Right atrium auricular region (tissue), 2 donors: ENCODE measurements around the gene EMILIN2. TPM values are rescaled to one million over a fixed set of nuclear protein-coding genes. Genes with fewer than 3 reads are reported as not detected.
"Not testable (repeated sequence)": the region's sequence is repeated elsewhere in the genome, so short reads cannot be mapped to it uniquely, and the experiment has no call there.

Experiments
- DNase-seq: peaks from one replicate; pipeline ENCODE4 v3.0.0-alpha.2; 2019; ENCODE audit warnings: low spot score
- H3K27ac ChIP-seq, 2 donors: fragments of 200-600 bp; sonication (generic); 1 replicate in 1 of 2; 2 replicates in 1 of 2; pipeline ENCODE4 v1.5.1; 2016 to 2019
- H3K27me3 ChIP-seq, 2 donors: fragments of 200-600 bp; sonication (generic); one replicate each; pipeline versions ENCODE4 v1.5.1 to v1.6.0; 2017 to 2019
- H3K36me3 ChIP-seq: fragments of 200-600 bp; sonication (generic); one replicate; pipeline ENCODE4 v1.5.1; 2016
- H3K4me1 ChIP-seq, 2 donors: fragments of 200-600 bp; sonication (generic); one replicate each; pipeline versions ENCODE4 v1.5.1 to v1.6.0; 2017 to 2019
- H3K4me3 ChIP-seq, 2 donors: fragments of 200-600 bp; sonication (generic); 1 replicate in 1 of 2; 2 replicates in 1 of 2; pipeline ENCODE4 v1.5.1; 2017 to 2019; ENCODE audit warnings: mild to moderate bottlenecking in 1 of 2, moderate library complexity in 1 of 2
- H3K9me3 ChIP-seq, 2 donors: fragments of 200-600 bp; sonication (generic); one replicate each; pipeline ENCODE4 v1.5.1; 2019
- total RNA-seq, 2 donors: library from RNA; depleted of rRNA; stranded (reverse); fragments of >200 nt; gene quantifications; one replicate each; pipeline ENCODE4 v1.1.0, GENCODE V29; 2016
- TF ChIP-seq, protein P1 (sequence below), 2 donors: fragments of 200-600 bp; sonication (generic); IDR thresholded peaks; one replicate each; pipeline ENCODE4 v1.5.1; 2019; ENCODE audit warnings: antibody characterized with exemption in 2 of 2

EMILIN2 gene
- total RNA-seq = 10 to 100 TPM in 1 of 2 donors, 1 to 10 TPM in 1; 6.9 to 13.2 TPM

DNA sequence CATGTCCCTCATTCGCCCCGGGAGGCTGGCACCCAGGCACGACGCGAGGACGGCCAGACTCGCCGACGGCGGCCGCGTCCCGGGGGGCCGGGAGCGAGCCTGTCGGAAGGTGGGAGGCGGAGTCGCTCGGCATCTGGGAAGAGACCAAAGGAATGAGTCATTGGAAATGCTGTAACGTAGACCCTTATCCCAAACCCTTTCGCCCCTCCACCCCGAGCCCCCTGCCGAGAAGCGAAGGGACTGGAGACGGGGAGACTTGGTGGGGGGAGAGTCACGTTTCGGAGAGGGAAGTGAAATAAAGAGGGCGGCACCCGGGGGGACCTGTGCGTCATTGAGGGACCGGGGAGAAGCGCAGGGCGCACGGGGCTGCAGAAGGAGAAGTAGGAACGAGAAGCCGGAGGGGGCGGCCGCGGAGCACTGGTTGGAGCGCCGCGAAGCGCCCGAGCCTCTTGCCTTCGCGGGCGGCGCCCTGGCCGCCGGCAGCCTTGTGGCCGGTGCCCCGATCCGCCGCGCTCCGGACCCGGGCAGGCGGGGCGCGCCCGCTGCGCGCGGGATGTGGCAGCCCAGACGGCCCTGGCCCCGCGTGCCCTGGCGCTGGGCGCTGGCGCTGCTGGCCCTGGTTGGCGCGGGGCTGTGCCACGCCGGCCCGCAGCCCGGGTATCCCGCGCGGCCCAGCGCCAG is at the start of gene EMILIN2:
Gene EMILIN2 (plus strand): TSS at position 371 of the 681 bp plus-strand sequence. CDS start 183 bp downstream, at position 554.
- peaks cover 0 to 29% of the 10 kb centered on the region in 2 donors for H3K4me1 ChIP-seq
- TF ChIP-seq, protein P1, sequence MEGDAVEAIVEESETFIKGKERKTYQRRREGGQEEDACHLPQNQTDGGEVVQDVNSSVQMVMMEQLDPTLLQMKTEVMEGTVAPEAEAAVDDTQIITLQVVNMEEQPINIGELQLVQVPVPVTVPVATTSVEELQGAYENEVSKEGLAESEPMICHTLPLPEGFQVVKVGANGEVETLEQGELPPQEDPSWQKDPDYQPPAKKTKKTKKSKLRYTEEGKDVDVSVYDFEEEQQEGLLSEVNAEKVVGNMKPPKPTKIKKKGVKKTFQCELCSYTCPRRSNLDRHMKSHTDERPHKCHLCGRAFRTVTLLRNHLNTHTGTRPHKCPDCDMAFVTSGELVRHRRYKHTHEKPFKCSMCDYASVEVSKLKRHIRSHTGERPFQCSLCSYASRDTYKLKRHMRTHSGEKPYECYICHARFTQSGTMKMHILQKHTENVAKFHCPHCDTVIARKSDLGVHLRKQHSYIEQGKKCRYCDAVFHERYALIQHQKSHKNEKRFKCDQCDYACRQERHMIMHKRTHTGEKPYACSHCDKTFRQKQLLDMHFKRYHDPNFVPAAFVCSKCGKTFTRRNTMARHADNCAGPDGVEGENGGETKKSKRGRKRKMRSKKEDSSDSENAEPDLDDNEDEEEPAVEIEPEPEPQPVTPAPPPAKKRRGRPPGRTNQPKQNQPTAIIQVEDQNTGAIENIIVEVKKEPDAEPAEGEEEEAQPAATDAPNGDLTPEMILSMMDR (IDR thresholded peaks at IDR 0.05) = no peak
- H3K27me3 ChIP-seq = peaks cover 0 to 6% of the 10 kb centered on the region in 2 donors
- no peaks in the 10 kb centered on the region for H3K36me3 ChIP-seq
- H3K4me3 ChIP-seq = peak within 1 kb of the TSS; percentile 36 to 59
- peak; percentile 91 for DNase-seq
- H3K9me3 ChIP-seq = no peaks in the 10 kb centered on the region
- H3K27ac ChIP-seq = peak within 1 kb of the TSS; percentile 56 to 67

- H3K36me3 ChIP-seq = peaks cover 41% of the 10 kb centered on the region
- DNase-seq = no peak
These were observed 48.9 kb upstream of the EMILIN2 start for GRCh38 chr18:2797951-2798350.

DNA sequence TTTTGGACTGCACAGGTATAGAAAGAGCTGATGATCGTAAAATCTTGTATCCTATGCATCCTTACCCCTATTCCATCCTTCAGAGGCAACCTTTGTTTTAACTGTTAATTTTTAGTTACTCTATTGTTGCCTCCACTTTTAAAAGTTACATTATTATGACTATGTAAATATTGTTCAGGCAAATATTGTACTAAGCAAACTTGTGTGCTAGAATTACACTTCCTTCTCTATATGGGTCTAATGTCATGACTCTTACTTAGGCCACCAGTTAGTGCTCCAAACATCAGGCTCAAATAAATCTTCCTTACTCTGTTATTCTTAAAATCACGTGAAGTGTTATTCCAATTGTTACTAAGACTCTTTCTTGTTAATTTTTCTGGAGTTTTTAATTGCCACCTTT is 47.4 kb upstream of the EMILIN2 start:
- Histone ChIP-seq H3K9me3 (no peaks in the 10 kb centered on the region), H3K36me3 (peaks cover 45% of the 10 kb centered on the region), H3K4me3 (no peak overlapping the region), H3K27ac (no peak overlapping the region), H3K27me3 (no peaks in the 10 kb centered on the region), H3K4me1 (no peaks in the 10 kb centered on the region)
- TF ChIP-seq, protein P1 (IDR thresholded peaks at IDR 0.05) = no peak
- no peak for DNase-seq

More at GRCh38 chr18:2797951-2798350, 48.9 kb upstream of the EMILIN2 start:
- TF ChIP-seq, protein P1 (IDR thresholded peaks at IDR 0.05) = no peak
- Histone ChIP-seq H3K4me1 (no peaks in the 10 kb centered on the region), H3K9me3 (no peaks in the 10 kb centered on the region), H3K4me3 (no peak overlapping the region), H3K27me3 (no peaks in the 10 kb centered on the region), H3K27ac (no peak overlapping the region)

GRCh38 chr18:2805970-2806943 is 40.5 kb upstream of the EMILIN2 start:
- Histone ChIP-seq H3K9me3 (peaks cover 2 to 6% of the 10 kb centered on the region in 2 donors), H3K27me3 (no peaks in the 10 kb centered on the region), H3K27ac (no peak overlapping the region), H3K4me1 (no peaks in the 10 kb centered on the region), H3K4me3 (no peak overlapping the region), H3K36me3 (peaks cover 9% of the 10 kb centered on the region)
- TF ChIP-seq, protein P1 (IDR thresholded peaks at IDR 0.05) = no peak
- no peak for DNase-seq

DNA sequence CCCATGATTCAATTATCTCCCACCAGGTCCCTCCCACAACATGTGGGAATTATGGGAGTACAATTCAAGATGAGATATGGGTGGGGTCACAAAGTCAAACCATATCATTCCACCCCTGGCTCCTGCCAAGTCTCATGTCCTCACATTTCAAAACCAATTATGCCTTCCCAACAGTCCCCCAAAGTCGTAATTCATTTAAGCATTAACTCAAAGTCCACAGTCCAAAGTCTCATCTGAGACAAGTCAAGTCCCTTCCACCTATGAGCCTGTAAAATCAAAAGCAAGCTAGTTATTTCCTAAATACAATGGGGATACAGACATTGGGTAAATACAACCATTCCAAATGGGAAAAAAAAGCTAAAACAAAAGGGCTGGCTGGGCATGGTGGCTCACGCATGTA is 38.2 kb upstream of the EMILIN2 start:
- H3K4me1 ChIP-seq, H3K36me3 ChIP-seq, H3K27me3 ChIP-seq, DNase-seq, H3K4me3 ChIP-seq, H3K27ac ChIP-seq: not testable (repeated sequence)
- H3K9me3 ChIP-seq = peaks cover 6 to 14% of the 10 kb centered on the region in 2 donors

DNA sequence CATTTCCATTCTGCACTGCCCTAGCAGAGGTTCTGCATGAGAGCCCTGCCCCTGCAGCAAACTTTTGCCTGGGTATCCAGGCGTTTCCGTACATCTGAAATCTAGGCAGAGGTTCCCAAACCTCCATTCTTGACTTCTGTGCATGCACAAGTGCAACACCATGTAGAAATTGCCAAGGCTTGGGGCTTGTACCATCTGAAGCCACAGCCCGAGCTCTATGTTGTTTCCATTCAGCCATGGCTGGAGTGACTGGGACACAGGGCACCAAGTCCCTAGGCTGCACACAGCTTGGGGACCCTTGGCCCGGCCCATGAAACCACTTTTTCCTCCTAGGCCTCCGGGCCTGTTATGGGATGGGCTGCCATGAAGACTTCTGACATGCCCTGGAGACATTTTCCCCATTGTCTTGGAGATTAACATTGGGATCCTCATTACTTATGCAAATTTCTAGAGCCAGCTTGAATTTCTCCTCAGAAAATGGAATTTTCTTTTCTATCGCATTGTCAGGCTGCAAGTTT is 37.1 kb upstream of the EMILIN2 start:
- peaks cover 6 to 15% of the 10 kb centered on the region in 2 donors for H3K9me3 ChIP-seq
- not testable (repeated sequence) for H3K27ac ChIP-seq, H3K36me3 ChIP-seq, H3K4me3 ChIP-seq, H3K27me3 ChIP-seq, DNase-seq, H3K4me1 ChIP-seq
